Measurements from ENCODE around the gene RPS3A. TPM values are rescaled to one million over a fixed set of nuclear protein-coding genes. Genes with fewer than 3 reads are reported as not detected.
"Not testable (repeated sequence)": the region's sequence is repeated elsewhere in the genome, so short reads cannot be mapped to it uniquely, and the experiment has no call there.

Gene RPS3A
- total RNA-seq, 1 donor from 2014 or later = 1,373 TPM

DNA sequence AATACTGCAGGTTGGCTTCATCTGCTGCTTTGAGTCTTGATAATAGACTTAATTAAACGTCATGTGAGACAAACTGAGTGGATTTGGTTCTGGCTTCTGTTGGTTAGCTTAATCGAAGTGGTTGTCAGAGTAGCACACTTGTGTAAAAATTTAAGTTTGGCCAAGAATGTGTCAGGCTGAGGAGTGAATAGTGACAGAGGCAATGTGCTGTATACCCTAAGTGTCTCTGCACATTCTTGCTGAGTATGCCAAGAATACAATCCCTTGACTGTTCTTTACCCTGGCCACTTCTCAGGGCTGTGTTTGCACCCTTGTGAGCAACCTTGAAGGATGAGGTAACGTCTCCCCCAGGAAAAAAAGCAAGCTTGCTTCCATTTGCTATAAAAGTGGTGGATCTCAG, 14.9 kb downstream of the RPS3A start:
- intact Hi-C loops (cut with micrococcal nuclease) = no loop called here

DNA sequence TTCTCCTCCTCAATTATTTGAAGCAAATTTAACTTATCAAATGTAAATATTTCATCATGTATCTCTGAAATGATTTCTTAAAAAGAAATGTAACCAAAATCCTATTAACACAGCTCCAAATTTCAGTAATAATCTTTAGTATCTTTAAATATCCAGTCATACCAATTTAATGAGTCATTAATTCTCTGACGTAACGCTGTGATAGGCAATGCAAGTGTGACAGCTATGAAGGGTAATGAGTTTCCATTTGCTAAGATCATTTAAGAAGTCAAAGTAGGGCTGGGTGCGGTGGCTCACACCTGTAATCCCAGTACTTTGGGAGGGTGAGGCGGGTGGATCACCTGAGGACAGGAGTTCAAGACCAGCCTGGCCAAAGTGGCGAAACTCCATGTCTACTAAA, 15.6 kb downstream of the RPS3A start:
- intact Hi-C loops (cut with micrococcal nuclease) = loop anchor here (5.0 kb wide), 2 partner anchors 292 to 1387 kb away; partner anchors contain the start of gene FHIP1A

- intact Hi-C loops (cut with micrococcal nuclease) = loop anchor here (1.0 to 5.0 kb wide), 9 partner anchors 18 to 1618 kb away; partner anchors contain the start of genes FHIP1A, GATB and RPS3A
These were observed 18.0 kb downstream of the RPS3A start for GRCh38 chr4:151117371-151117962.

- intact Hi-C loops (cut with micrococcal nuclease) = no loop called here
These were observed 30.4 kb downstream of the RPS3A start for GRCh38 chr4:151129796-151130195.

DNA sequence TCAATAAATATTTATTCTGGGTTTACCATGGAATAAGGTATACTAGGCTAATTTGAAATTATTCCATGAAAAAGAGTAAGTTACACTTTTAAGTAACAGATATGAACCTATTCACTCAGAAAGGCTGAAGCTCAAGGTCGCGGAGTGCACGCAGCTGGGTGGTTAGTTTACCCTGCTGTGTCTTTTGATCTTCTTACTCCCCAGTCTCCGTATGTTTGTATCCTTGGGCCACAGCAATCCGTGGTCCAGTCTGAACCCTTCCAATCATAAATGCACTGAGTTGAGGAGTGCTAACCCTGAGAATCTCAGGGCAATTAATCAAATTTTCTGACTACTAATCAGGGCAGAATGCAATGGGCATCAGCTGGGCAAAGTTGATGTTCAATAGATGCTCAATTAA, 33.9 kb downstream of the RPS3A start:
- intact Hi-C loops (cut with micrococcal nuclease) = no loop called here

GRCh38 chr4:151136048-151136447, 36.6 kb downstream of the RPS3A start:
- intact Hi-C loops (cut with micrococcal nuclease) = not testable (repeated sequence)

DNA sequence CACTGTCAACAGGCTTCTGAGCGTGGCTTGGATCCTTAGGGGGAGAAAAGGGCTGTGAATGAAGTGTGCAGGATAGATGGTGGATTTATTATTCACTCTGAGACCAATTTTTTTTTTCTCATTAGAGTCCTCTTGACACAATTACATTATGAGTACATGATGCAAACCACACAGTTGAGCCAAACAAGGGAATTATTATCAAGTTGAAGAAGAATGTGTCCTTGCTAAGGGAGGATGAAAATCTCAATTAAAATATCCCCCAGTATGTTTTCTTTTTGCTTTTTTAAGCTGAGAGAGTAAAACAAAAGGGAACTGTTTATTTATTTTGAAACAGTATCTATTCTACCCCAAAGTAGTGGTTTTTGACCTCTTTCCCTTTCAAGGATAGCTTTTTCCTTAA, 40.4 kb downstream of the RPS3A start:
- intact Hi-C loops (cut with micrococcal nuclease) = no loop called here

DNA sequence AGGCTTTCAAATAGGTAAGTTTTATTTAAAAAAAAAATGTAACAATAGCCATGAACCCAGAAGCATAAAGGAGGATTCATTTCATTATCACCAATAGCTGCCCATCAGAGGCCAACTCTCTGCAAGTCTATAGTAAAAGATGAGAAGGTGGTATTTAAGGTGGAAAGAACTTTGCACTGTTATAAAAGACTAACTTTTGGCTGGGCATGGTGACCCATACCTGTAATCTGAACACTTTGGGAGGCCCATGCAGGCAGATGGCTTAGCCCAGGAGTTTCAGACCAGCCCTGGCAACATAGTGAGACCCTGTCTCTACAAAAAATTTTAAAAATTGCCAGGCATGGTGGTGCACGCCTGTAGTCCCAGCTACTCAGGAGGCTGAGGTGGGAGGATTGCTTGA, 43.3 kb downstream of the RPS3A start:
- intact Hi-C loops (cut with micrococcal nuclease) = no loop called here

- intact Hi-C loops (cut with micrococcal nuclease) = no loop called here
These were observed 43.7 kb downstream of the RPS3A start for GRCh38 chr4:151143162-151143561.

GRCh38 chr4:151143811-151144210, 44.4 kb downstream of the RPS3A start:
- intact Hi-C loops (cut with micrococcal nuclease) = no loop called here

DNA sequence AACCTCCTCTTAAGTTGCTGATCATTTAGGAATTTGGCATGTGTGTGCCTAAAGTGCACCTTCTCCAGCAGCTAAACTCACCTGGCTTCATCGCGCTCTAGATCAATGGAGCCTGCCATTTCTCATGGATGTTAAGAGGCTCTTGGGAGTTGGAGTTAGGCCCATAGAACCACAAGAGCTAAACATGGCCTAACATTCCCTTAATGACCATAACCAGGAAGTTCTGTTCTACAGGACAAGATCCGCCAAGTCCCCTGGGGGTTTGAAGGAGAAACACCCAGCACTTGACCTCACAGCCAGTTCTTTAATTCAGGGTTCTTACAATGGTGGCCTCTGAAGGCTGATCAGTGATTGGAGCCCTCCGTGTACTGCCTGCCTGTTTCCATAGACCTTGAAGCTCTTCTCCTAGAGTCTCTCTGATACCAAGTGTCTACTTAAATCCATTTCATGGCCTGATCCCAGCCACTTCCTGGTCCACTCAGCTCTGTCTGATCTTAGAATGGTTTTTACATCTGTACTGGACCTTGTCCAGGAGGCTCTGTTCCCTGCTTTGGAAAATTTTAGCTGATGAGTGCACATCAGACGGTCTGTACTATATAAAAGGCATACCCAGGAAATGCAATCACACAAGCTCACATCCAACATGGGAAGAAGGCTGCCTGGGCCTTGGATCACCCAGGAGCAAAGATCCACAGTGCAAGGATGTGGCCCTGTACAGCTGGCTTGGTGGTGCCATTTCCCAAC, 45.1 kb downstream of the RPS3A start:
- intact Hi-C loops (cut with micrococcal nuclease) = no loop called here

DNA sequence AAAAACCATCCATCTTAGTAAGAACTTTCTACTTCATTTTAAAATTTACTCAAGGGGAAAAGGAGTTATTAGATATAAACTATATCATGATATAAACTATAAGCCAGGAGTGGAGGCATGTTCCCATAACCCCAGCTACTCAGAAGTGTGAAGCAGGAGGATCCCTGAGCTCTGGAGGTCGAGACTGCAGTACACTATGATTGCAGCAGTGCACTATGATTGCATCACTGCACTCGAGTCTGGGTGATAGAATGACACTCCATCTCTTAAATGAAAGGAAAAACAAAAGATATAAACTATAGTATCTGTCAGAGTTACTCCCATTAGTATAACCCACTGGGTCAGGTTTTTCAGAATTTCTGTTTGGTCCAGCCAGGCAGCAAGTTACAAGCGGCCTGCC, 47.6 kb downstream of the RPS3A start:
- intact Hi-C loops (cut with micrococcal nuclease) = no loop called here

GRCh38 chr4:151148261-151148660, 48.8 kb downstream of the RPS3A start:
- intact Hi-C loops (cut with micrococcal nuclease) = no loop called here

- intact Hi-C loops (cut with micrococcal nuclease) = no loop called here
These were observed 51.6 kb downstream of the RPS3A start for GRCh38 chr4:151150821-151151580.

DNA sequence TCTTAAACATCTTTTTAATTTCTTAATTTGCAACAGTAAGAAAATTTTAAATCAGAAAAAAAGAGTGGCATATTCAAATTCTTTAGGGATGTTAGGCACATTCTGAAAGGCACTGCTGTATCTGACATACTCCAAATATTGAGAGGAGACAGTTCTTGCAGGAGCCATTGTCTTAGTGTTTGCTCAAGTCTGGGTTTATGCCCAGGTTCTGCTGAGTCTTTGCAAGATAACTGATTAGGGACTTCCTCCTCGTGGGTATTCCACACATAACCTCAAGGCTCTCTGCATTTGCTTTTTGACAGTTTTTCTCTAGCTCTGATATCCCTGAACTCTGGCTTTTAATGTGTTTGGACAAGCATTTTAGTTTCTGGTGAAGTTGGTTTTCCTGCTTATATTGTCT, 52.6 kb downstream of the RPS3A start:
- intact Hi-C loops (cut with micrococcal nuclease) = no loop called here

GRCh38 chr4:151153585-151153984, 54.2 kb downstream of the RPS3A start:
- intact Hi-C loops (cut with micrococcal nuclease) = no loop called here

Other genes starting within 250 kb of the RPS3A start
- 49.1 and 49.3 TPM in 2 replicates for gene LRBA, start 84.3 kb upstream of the RPS3A start, total RNA-seq
- gene PRSS48, start 177.5 kb downstream of the RPS3A start, total RNA-seq = not detected in 2 replicates
- not detected in 2 replicates for gene SH3D19, start 226.0 kb downstream of the RPS3A start, total RNA-seq

Data from T-helper 1 cell treated with Interleukin-12 subunit alpha and Interleukin-12 subunit beta and Interleukin-4 antibody, amounts not matched to agents 30 ng/mL and 1 ng/mL, for 36 hours (primary cell).